Measurements from ENCODE around the gene RHBDL1. TPM values are rescaled to one million over a fixed set of nuclear protein-coding genes. Genes with fewer than 3 reads are reported as not detected.

RHBDL1 gene
- total RNA-seq, 1 experiment from 2014 or later: 1.5 TPM

- ChIA-PET CTCF (no interaction called here), POLR2A (ENCODE audit: low non-redundant PET) (no interaction called here)
- H3K9me3 ChIP-seq (ENCODE audit: low read depth, low read length, poor library complexity, severe bottlenecking): no peaks in the 10 kb centered on the region
- no peak overlapping the region for H3K27ac ChIP-seq (ENCODE audit: low read depth, low read length, poor library complexity, severe bottlenecking)
- H3K4me1 ChIP-seq (ENCODE audit: insufficient read depth, low read length, poor library complexity, severe bottlenecking): no peaks in the 10 kb centered on the region
- H3K27me3 ChIP-seq (replicated peaks; ENCODE audit: insufficient read depth, low read depth, low read length, poor library complexity): no peaks in the 10 kb centered on the region
- H3K4me3 ChIP-seq (ENCODE audit: low read depth, low read length, poor library complexity, severe bottlenecking): no peak overlapping the region
- TF ChIP-seq EZH2 (IDR thresholded peaks at IDR 0.05; ENCODE audit: borderline replicate concordance, low read depth, low read length, poor library complexity, severe bottlenecking) (no peak), CTCF (conservative IDR thresholded peaks at IDR 0.05; ENCODE audit: low read depth, low read length) (no peak)
- no TSS peak for BruUV-seq (replicated peaks)
- no peaks in the 10 kb centered on the region for H3K36me3 ChIP-seq (ENCODE audit: insufficient read depth, low read length, poor library complexity, severe bottlenecking)
- no peak for DNase-seq (ENCODE audit: low spot score)
- intact Hi-C loops (cut with micrococcal nuclease; ENCODE audit: unreplicated experiment): no loop called here
These were observed 43.6 kb upstream of the RHBDL1 start for GRCh38 chr16:631808-632358.

DNA sequence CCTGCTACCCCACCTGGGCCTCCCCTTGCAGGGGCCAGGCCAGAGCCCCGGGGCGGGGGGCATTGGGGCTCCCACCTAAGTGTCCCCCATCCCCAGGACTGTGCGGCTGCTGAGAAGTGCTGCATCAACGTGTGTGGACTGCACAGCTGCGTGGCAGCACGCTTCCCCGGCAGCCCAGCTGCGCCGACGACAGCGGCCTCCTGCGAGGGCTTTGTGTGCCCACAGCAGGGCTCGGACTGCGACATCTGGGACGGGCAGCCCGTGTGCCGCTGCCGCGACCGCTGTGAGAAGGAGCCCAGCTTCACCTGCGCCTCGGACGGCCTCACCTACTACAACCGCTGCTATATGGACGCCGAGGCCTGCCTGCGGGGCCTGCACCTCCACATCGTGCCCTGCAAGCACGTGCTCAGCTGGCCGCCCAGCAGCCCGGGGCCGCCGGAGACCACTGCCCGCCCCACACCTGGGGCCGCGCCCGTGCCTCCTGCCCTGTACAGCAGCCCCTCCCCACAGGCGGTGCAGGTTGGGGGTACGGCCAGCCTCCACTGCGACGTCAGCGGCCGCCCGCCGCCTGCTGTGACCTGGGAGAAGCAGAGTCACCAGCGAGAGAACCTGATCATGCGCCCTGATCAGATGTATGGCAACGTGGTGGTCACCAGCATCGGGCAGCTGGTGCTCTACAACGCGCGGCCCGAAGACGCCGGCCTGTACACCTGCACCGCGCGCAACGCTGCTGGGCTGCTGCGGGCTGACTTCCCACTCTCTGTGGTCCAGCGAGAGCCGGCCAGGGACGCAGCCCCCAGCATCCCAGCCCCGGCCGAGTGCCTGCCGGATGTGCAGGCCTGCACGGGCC is 42.8 kb upstream of the RHBDL1 start:
- ChIA-PET CTCF (no interaction called here), POLR2A (ENCODE audit: low non-redundant PET) (no interaction called here)
- Histone ChIP-seq H3K4me1 (ENCODE audit: insufficient read depth, low read length, poor library complexity, severe bottlenecking) (no peaks in the 10 kb centered on the region), H3K9me3 (ENCODE audit: low read depth, low read length, poor library complexity, severe bottlenecking) (no peaks in the 10 kb centered on the region), H3K27ac (ENCODE audit: low read depth, low read length, poor library complexity, severe bottlenecking) (no peak overlapping the region), H3K4me3 (ENCODE audit: low read depth, low read length, poor library complexity, severe bottlenecking) (no peak overlapping the region), H3K27me3 (replicated peaks; ENCODE audit: insufficient read depth, low read depth, low read length, poor library complexity) (no peaks in the 10 kb centered on the region), H3K36me3 (ENCODE audit: insufficient read depth, low read length, poor library complexity, severe bottlenecking) (no peaks in the 10 kb centered on the region)
- no peak for DNase-seq (ENCODE audit: low spot score)
- no TSS peak for BruUV-seq (replicated peaks)
- intact Hi-C loops (cut with micrococcal nuclease; ENCODE audit: unreplicated experiment): no loop called here
- TF ChIP-seq EZH2 (IDR thresholded peaks at IDR 0.05; ENCODE audit: borderline replicate concordance, low read depth, low read length, poor library complexity, severe bottlenecking) (no peak), CTCF (conservative IDR thresholded peaks at IDR 0.05; ENCODE audit: low read depth, low read length) (no peak)

DNA sequence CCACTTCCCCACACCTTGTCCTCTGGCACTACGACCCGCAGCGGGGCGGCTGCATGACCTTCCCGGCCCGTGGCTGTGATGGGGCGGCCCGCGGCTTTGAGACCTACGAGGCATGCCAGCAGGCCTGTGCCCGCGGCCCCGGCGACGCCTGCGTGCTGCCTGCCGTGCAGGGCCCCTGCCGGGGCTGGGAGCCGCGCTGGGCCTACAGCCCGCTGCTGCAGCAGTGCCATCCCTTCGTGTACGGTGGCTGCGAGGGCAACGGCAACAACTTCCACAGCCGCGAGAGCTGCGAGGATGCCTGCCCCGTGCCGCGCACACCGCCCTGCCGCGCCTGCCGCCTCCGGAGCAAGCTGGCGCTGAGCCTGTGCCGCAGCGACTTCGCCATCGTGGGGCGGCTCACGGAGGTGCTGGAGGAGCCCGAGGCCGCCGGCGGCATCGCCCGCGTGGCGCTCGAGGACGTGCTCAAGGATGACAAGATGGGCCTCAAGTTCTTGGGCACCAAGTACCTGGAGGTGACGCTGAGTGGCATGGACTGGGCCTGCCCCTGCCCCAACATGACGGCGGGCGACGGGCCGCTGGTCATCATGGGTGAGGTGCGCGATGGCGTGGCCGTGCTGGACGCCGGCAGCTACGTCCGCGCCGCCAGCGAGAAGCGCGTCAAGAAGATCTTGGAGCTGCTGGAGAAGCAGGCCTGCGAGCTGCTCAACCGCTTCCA is 42.0 kb upstream of the RHBDL1 start:
- POLR2A ChIA-PET (ENCODE audit: low non-redundant PET): no interaction called here
- no TSS peak for BruUV-seq (replicated peaks)
- CTCF ChIA-PET: no interaction called here
- no peak for DNase-seq (ENCODE audit: low spot score)
- H3K27me3 ChIP-seq (replicated peaks; ENCODE audit: insufficient read depth, low read depth, low read length, poor library complexity): no peaks in the 10 kb centered on the region
- intact Hi-C loops (cut with micrococcal nuclease; ENCODE audit: unreplicated experiment): no loop called here
- TF ChIP-seq CTCF (conservative IDR thresholded peaks at IDR 0.05; ENCODE audit: low read depth, low read length): no peak
- no peak for TF ChIP-seq EZH2 (IDR thresholded peaks at IDR 0.05; ENCODE audit: borderline replicate concordance, low read depth, low read length, poor library complexity, severe bottlenecking)
- no peaks in the 10 kb centered on the region for H3K36me3 ChIP-seq (ENCODE audit: insufficient read depth, low read length, poor library complexity, severe bottlenecking)
- no peaks in the 10 kb centered on the region for H3K9me3 ChIP-seq (ENCODE audit: low read depth, low read length, poor library complexity, severe bottlenecking)
- no peak overlapping the region for H3K4me3 ChIP-seq (ENCODE audit: low read depth, low read length, poor library complexity, severe bottlenecking)
- H3K27ac ChIP-seq (ENCODE audit: low read depth, low read length, poor library complexity, severe bottlenecking): no peak overlapping the region
- H3K4me1 ChIP-seq (ENCODE audit: insufficient read depth, low read length, poor library complexity, severe bottlenecking): no peaks in the 10 kb centered on the region
